Upper lobe of right lung (tissue), 1 donor: Measurements from ENCODE around the gene GEMIN7. TPM values are rescaled to one million over a fixed set of nuclear protein-coding genes. Genes with fewer than 3 reads are reported as not detected.

ENCODE experiments used
- ATAC-seq: fragments of 200-7000 bp; cut with Tn5 transposase; one replicate; pipeline ENCODE4 v1.9.1; 2020; ENCODE audit warnings: mild to moderate bottlenecking, moderate library complexity
- DNase-seq: peaks from one replicate; pipeline ENCODE4 v3.0.0-alpha.2; 2020
- H3K27ac ChIP-seq: fragments of 200-600 bp; one replicate; pipeline ENCODE4 v1.8.0; 2022
- H3K27me3 ChIP-seq: fragments of 200-600 bp; one replicate; pipeline ENCODE4 v1.8.0; 2022; ENCODE audit warnings: mild to moderate bottlenecking
- H3K36me3 ChIP-seq: fragments of 200-600 bp; one replicate; pipeline ENCODE4 v1.8.0; 2022
- H3K4me1 ChIP-seq: fragments of 200-600 bp; one replicate; pipeline ENCODE4 v1.8.0; 2022
- H3K4me3 ChIP-seq: fragments of 200-600 bp; one replicate; pipeline ENCODE4 v1.8.0; 2022; ENCODE audit warnings: mild to moderate bottlenecking
- H3K9me3 ChIP-seq: fragments of 200-600 bp; one replicate; pipeline ENCODE4 v1.8.0; 2022
- CTCF ChIP-seq: fragments of 200-600 bp; IDR thresholded peaks from one replicate; pipeline ENCODE4 v1.8.0; 2022; ENCODE audit warnings: antibody characterized with exemption
- intact Hi-C: fragments of 100-400 bp; cut with DNase I; formaldehyde crosslinking; loops from one replicate; pipeline ENCODE4 v1.11.0; 2022
- total RNA-seq: library from RNA; stranded (reverse); fragmentation: NEBNext Ultra II Directional; extraction: Animal tissue kit (Norgen Biotek cat#: 25700); gene quantifications from one replicate; pipeline ENCODE4 v1.2.1, GENCODE V29; 2021
- donor health status: DM: no; HTN: yes; CAD: no; lungs with severe emphysema.

Gene GEMIN7
- total RNA-seq, 1 donor from 2014 or later, result 14.9 TPM

GRCh38 chr19:45071545-45071938 lies 7.5 kb upstream of the GEMIN7 start:
- no peaks in the 10 kb centered on the region for H3K9me3 ChIP-seq
- no peak for ATAC-seq
- no peak for TF ChIP-seq CTCF
- no peak overlapping the region for H3K4me3 ChIP-seq
- peaks cover 11% of the 10 kb centered on the region for H3K4me1 ChIP-seq
- no peak for DNase-seq
- intact Hi-C loops, result no loop called here
- H3K27ac ChIP-seq, result no peak overlapping the region
- H3K36me3 ChIP-seq, result peaks cover 57% of the 10 kb centered on the region
- H3K27me3 ChIP-seq, result no peaks in the 10 kb centered on the region

- peaks cover 51% of the 10 kb centered on the region for H3K36me3 ChIP-seq
- no peak for TF ChIP-seq CTCF
- DNase-seq (no peak), ATAC-seq (no peak)
- intact Hi-C loops, result no loop called here
- no peak overlapping the region for H3K27ac ChIP-seq
- no peaks in the 10 kb centered on the region for H3K9me3 ChIP-seq
- H3K4me1 ChIP-seq, result peaks cover 17% of the 10 kb centered on the region
- H3K4me3 ChIP-seq, result no peak overlapping the region
- no peaks in the 10 kb centered on the region for H3K27me3 ChIP-seq
Measured at GRCh38 chr19:45071969-45072790, 6.9 kb upstream of the GEMIN7 start.

GRCh38 chr19:45074744-45075300 lies 4.2 kb upstream of the GEMIN7 start:
- no peak for TF ChIP-seq CTCF
- peaks cover 30% of the 10 kb centered on the region for H3K4me1 ChIP-seq
- H3K36me3 ChIP-seq, result peaks cover 24% of the 10 kb centered on the region
- H3K27ac ChIP-seq, result peak overlapping the region; percentile 58
- intact Hi-C loops, result no loop called here
- no peaks in the 10 kb centered on the region for H3K27me3 ChIP-seq
- H3K4me3 ChIP-seq, result peak overlapping the region; percentile 61
- no peaks in the 10 kb centered on the region for H3K9me3 ChIP-seq
- DNase-seq (no peak), ATAC-seq (no peak)

GRCh38 chr19:45075301-45076028 lies 3.6 kb upstream of the GEMIN7 start:
- H3K9me3 ChIP-seq, result no peaks in the 10 kb centered on the region
- ATAC-seq, result peak; percentile 88
- peak overlapping the region; percentile 78 for H3K27ac ChIP-seq
- intact Hi-C loops, result no loop called here
- no peaks in the 10 kb centered on the region for H3K27me3 ChIP-seq
- H3K36me3 ChIP-seq, result peaks cover 18% of the 10 kb centered on the region
- H3K4me1 ChIP-seq, result peaks cover 37% of the 10 kb centered on the region
- TF ChIP-seq CTCF, result no peak
- H3K4me3 ChIP-seq, result peak overlapping the region; percentile 61
- DNase-seq, result peak; percentile 96

GRCh38 chr19:45076029-45076850 lies 2.8 kb upstream of the GEMIN7 start, which contains the start of gene ZNF296:
Gene ZNF296 (minus strand): TSS chr19:45076478. CDS start chr19:45076373, 105 bp downstream.
- Histone ChIP-seq H3K9me3 (no peaks in the 10 kb centered on the region), H3K4me1 (peaks cover 39% of the 10 kb centered on the region), H3K36me3 (peaks cover 10% of the 10 kb centered on the region), H3K27ac (peak within 1 kb of the TSS; percentile 78), H3K4me3 (peak within 1 kb of the TSS; percentile 61), H3K27me3 (no peaks in the 10 kb centered on the region)
- ATAC-seq, result peak; percentile 82
- TF ChIP-seq CTCF, result no peak
- peak; percentile 93 for DNase-seq
- intact Hi-C loops, result no loop called here
